Neural progenitor cell (in vitro differentiated cells): ENCODE measurements around the gene ZRANB3. TPM values are rescaled to one million over a fixed set of nuclear protein-coding genes. Genes with fewer than 3 reads are reported as not detected.

Experiments
- DNase-seq: peaks from one replicate; pipeline ENCODE4 v3.0.0-alpha.2; 2016; ENCODE audit warnings: low spot score
- H2AFZ ChIP-seq: fragments of 200-600 bp; sonication (generic); replicated peaks from 2 replicates; pipeline ENCODE4 v1.6.1; 2016; ENCODE audit warnings: antibody characterized with exemption
- H3F3A ChIP-seq: fragments of 200-600 bp; sonication (generic); 2 replicates; pipeline ENCODE4 v1.6.1; 2016; ENCODE audit warnings: antibody characterized with exemption, low read depth
- H3K27ac ChIP-seq: fragments of 200-600 bp; sonication (generic); 2 replicates; pipeline ENCODE4 v1.5.1; 2016; ENCODE audit warnings: mild to moderate bottlenecking
- H3K27me3 ChIP-seq: fragments of 200-600 bp; sonication (generic); 2 replicates; pipeline ENCODE4 v1.6.1; 2016; ENCODE audit warnings: mild to moderate bottlenecking, moderate library complexity
- H3K36me3 ChIP-seq: fragments of 200-600 bp; sonication (generic); 2 replicates; pipeline ENCODE4 v1.5.1; 2016
- H3K4me1 ChIP-seq: fragments of 200-600 bp; sonication (generic); 2 replicates; pipeline ENCODE4 v1.6.1; 2016; ENCODE audit warnings: mixed run types
- H3K4me2 ChIP-seq: fragments of 200-600 bp; sonication (generic); 2 replicates; pipeline ENCODE4 v1.6.1; 2016
- H3K4me3 ChIP-seq: fragments of 200-600 bp; sonication (generic); 2 replicates; pipeline ENCODE4 v1.5.1; 2016
- H3K79me2 ChIP-seq: fragments of 200-600 bp; sonication (generic); 2 replicates; pipeline ENCODE4 v1.6.1; 2016; ENCODE audit warnings: low read depth
- H3K9ac ChIP-seq: fragments of 200-600 bp; sonication (generic); 2 replicates; pipeline ENCODE4 v1.6.1; 2016
- H3K9me3 ChIP-seq: fragments of 200-600 bp; sonication (generic); 2 replicates; pipeline ENCODE4 v1.5.1; 2016; ENCODE audit warnings: low read depth
- H4K20me1 ChIP-seq: fragments of 200-600 bp; sonication (generic); 2 replicates; pipeline ENCODE4 v1.6.1; 2016; ENCODE audit warnings: low read depth
- H3K27ac Mint-ChIP-seq: 3 replicates; pipeline ENCODE4 v1.8.0; 2021; ENCODE audit warnings: mixed read lengths
- H3K27me3 Mint-ChIP-seq: 2 replicates; pipeline ENCODE4 v1.8.0; 2022; ENCODE audit warnings: low read depth, mild to moderate bottlenecking, inconsistent platforms, moderate library complexity, mixed read lengths; ENCODE audit not compliant: insufficient read depth
- H3K36me3 Mint-ChIP-seq: 3 replicates; pipeline ENCODE4 v1.8.0; 2021; ENCODE audit warnings: mixed read lengths
- H3K4me1 Mint-ChIP-seq: 3 replicates; pipeline ENCODE4 v1.8.0; 2021; ENCODE audit warnings: mixed read lengths
- H3K4me3 Mint-ChIP-seq: 3 replicates; pipeline ENCODE4 v1.8.0; 2021; ENCODE audit warnings: mild to moderate bottlenecking, moderate library complexity, mixed read lengths
- H3K9me3 Mint-ChIP-seq: 3 replicates; pipeline ENCODE4 v1.8.0; 2020; ENCODE audit warnings: mixed read lengths
- EZH2 ChIP-seq: fragments of 200-600 bp; sonication (generic); IDR thresholded peaks from 2 replicates; pipeline ENCODE4 v1.6.1; 2017; ENCODE audit warnings: antibody characterized with exemption, mild to moderate bottlenecking, moderate library complexity
- EZH2phosphoT487 ChIP-seq: fragments of 200-600 bp; sonication (generic); IDR thresholded peaks from 2 replicates; pipeline ENCODE4 v1.6.1; 2017; ENCODE audit warnings: antibody characterized with exemption
- total RNA-seq: library from RNA; depleted of rRNA; stranded (reverse); fragments of >200 nt; gene quantifications from 2 replicates; pipeline ENCODE4 v1.2.3, GENCODE V29; 2015; ENCODE audit warnings: low replicate concordance
- TF ChIP-seq, protein P1 (sequence below): fragments of 200-600 bp; sonication (generic); IDR thresholded peaks from 2 replicates; pipeline ENCODE4 v1.5.1; 2017; ENCODE audit warnings: antibody characterized with exemption, mild to moderate bottlenecking

ZRANB3 gene
- total RNA-seq, 1 donor from 2014 or later = 35.9 TPM

DNA sequence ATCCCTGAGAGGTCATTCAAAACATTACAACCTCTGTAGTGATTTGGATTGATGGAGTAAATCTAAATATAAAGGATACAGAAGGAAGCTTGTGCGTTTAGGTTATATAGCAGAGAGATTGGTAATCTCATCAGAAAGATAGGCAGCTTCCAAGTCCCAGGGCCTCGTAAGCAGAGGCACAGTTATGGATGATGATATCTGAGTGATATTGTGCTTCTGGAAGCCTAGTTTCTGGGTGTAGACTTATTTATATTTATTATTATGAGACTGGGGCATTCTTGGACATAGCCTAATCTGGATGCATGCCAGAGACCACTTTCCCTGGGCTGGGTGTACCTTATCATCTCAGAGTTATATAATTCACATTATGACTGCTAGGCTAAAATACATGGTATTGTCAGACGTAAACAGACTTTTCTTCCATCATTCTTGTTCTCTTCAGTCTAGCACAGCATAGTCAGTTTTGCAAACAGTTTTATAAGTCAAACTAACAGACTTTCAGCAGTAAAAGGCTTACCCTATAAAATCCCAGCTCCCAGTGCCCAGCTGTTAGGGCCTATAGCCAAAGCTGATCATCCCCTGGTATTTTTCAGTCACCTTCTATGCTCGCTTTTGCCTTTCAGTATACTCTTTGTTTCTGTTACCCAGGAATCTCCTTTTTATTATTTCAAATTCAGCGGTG is 431.1 kb downstream of the ZRANB3 start:
- Histone ChIP-seq H3F3A (no peaks in the 10 kb centered on the region), H3K9me3 (no peaks in the 10 kb centered on the region), H3K27me3 (no peaks in the 10 kb centered on the region), H3K9ac (no peak overlapping the region), H3K27ac (no peak overlapping the region), H2AFZ (no peak overlapping the region), H3K4me2 (no peak overlapping the region), H3K79me2 (no peaks in the 10 kb centered on the region), H4K20me1 (no peaks in the 10 kb centered on the region), H3K4me1 (no peaks in the 10 kb centered on the region), H3K36me3 (peaks cover 14% of the 10 kb centered on the region), H3K4me3 (no peak overlapping the region)
- TF ChIP-seq EZH2phosphoT487 = no peak
- TF ChIP-seq, protein P1, sequence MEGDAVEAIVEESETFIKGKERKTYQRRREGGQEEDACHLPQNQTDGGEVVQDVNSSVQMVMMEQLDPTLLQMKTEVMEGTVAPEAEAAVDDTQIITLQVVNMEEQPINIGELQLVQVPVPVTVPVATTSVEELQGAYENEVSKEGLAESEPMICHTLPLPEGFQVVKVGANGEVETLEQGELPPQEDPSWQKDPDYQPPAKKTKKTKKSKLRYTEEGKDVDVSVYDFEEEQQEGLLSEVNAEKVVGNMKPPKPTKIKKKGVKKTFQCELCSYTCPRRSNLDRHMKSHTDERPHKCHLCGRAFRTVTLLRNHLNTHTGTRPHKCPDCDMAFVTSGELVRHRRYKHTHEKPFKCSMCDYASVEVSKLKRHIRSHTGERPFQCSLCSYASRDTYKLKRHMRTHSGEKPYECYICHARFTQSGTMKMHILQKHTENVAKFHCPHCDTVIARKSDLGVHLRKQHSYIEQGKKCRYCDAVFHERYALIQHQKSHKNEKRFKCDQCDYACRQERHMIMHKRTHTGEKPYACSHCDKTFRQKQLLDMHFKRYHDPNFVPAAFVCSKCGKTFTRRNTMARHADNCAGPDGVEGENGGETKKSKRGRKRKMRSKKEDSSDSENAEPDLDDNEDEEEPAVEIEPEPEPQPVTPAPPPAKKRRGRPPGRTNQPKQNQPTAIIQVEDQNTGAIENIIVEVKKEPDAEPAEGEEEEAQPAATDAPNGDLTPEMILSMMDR = no peak
- TF ChIP-seq EZH2 = no peak
- no peak for DNase-seq
- Mint-ChIP-seq H3K27ac (no peak overlapping the region), H3K27me3 (no peaks in the 10 kb centered on the region), H3K36me3 (peaks cover 30% of the 10 kb centered on the region), H3K4me1 (no peaks in the 10 kb centered on the region), H3K9me3 (peaks cover 13% of the 10 kb centered on the region), H3K4me3 (no peak overlapping the region)

DNA sequence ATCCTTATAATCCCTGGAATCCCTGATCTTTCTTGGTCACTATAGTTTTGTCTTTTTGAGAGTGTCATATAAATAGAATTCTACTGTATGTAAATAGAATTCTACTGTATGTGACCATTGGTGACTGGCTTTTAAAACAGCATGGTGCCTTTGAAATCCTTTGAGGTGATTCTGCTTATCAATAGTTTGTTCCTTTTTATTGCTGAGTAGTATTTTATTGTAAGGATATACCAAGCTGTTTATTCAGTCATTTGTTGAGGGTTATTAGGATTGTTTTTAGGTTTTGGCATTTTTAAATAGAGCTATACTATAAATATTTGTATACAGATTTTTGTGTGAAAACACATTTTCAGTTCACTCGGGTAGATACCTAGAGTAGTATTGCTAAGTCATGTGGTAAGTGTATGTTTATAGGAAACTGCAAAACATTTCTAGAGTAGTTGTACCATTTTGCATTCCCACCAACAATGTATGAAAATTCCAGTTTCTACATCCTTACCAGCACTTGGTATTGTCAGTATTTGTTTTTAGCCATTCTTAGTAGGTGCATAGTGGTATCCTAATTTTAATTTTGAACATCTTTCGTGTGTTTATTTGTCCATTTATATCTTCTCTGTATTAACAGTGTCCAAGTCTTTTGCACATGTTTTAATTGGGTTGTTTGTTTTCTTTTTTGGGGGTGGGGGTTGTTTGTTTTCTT is 433.3 kb downstream of the ZRANB3 start:
- Histone ChIP-seq H3K9me3 (no peaks in the 10 kb centered on the region), H3K27me3 (no peaks in the 10 kb centered on the region), H3K36me3 (peaks cover 8% of the 10 kb centered on the region), H3K27ac (no peak overlapping the region), H4K20me1 (no peaks in the 10 kb centered on the region), H3K4me2 (no peak overlapping the region), H3K79me2 (no peaks in the 10 kb centered on the region), H3K4me3 (no peak overlapping the region), H3F3A (no peaks in the 10 kb centered on the region), H2AFZ (no peak overlapping the region), H3K9ac (no peak overlapping the region), H3K4me1 (no peaks in the 10 kb centered on the region)
- no peak for DNase-seq
- H3K4me1 Mint-ChIP-seq = no peaks in the 10 kb centered on the region
- H3K27ac Mint-ChIP-seq = no peak overlapping the region
- TF ChIP-seq, protein P1 = no peak
- H3K9me3 Mint-ChIP-seq = no peaks in the 10 kb centered on the region
- H3K4me3 Mint-ChIP-seq = no peak overlapping the region
- H3K27me3 Mint-ChIP-seq = peaks cover 2% of the 10 kb centered on the region
- H3K36me3 Mint-ChIP-seq = peaks cover 27% of the 10 kb centered on the region

DNA sequence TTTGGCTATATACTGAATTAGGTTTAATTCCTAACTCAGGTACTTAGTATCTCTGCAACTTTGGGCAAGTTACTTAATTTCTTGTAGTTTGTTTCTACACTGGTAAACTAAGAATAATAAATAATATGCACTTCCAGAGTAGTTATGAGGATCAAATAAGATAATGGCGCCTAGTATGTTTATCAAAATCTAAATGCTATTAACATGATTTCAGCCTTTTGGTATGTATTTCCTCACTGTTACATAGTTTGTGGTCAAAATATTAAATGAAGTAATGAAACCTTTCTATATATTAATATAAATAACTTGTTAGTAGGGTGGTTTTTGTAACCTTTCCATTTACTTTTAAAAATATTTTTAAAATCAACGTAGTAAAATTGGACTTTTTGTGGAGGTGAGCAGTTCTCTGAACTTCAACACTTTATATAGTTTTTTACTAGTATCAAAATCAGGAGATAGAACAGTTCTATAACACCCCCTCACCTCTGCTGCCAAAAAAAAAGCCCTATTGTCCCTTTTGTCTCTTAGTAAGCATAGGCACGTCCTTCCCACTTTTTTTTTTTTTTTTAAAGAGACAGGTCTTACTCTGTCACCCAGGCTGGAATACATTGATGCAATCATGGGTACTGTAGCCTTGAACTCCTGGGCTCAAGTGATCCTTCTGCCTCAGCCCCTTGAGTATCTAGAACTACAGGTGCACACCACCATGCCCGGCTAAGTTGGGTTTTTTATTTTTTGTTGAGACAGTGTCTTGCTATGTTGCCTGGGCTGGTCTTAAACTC is 434.2 kb downstream of the ZRANB3 start:
- H2AFZ ChIP-seq = no peak overlapping the region
- H3K4me3 Mint-ChIP-seq = no peak overlapping the region
- no peak overlapping the region for H3K27ac Mint-ChIP-seq
- peaks cover 22% of the 10 kb centered on the region for H3K36me3 Mint-ChIP-seq
- H3K4me2 ChIP-seq = no peak overlapping the region
- H3K9ac ChIP-seq = no peak overlapping the region
- peaks cover 2% of the 10 kb centered on the region for H3K27me3 Mint-ChIP-seq
- H3K9me3 ChIP-seq = no peaks in the 10 kb centered on the region
- H3K4me1 ChIP-seq = no peaks in the 10 kb centered on the region
- DNase-seq = no peak
- H3F3A ChIP-seq = no peaks in the 10 kb centered on the region
- no peaks in the 10 kb centered on the region for H3K4me1 Mint-ChIP-seq
- H3K27me3 ChIP-seq = no peaks in the 10 kb centered on the region
- H3K4me3 ChIP-seq = no peak overlapping the region
- TF ChIP-seq, protein P1 = no peak
- TF ChIP-seq EZH2phosphoT487 (no peak), EZH2 (no peak)
- no peaks in the 10 kb centered on the region for H3K9me3 Mint-ChIP-seq
- no peaks in the 10 kb centered on the region for H3K79me2 ChIP-seq
- no peak overlapping the region for H3K27ac ChIP-seq
- H4K20me1 ChIP-seq = no peaks in the 10 kb centered on the region
- peaks cover 8% of the 10 kb centered on the region for H3K36me3 ChIP-seq
